Uterus (tissue), 2 donors: ENCODE data around the gene MEIOB.

Experiments used
- POLR2A ChIP-seq, 2 donors: fragments of 450-650 bp; IDR thresholded peaks; one replicate each; pipeline ENCODE4 v1.6.1; 2016; ENCODE audit warnings: antibody characterized with exemption in 2 of 2, mild to moderate bottlenecking in 1 of 2, moderate library complexity in 1 of 2
- TF ChIP-seq, protein P1 (sequence below), 4 experiments: fragments of 200-600 bp in 2 of 4; fragments of 450-650 bp in 2 of 4; sonication (generic) in 2 of 4; IDR thresholded peaks; one replicate each; pipeline ENCODE4 v1.5.1; 2016 to 2019; ENCODE audit warnings: antibody characterized with exemption in 4 of 4, mild to moderate bottlenecking in 2 of 4, moderate library complexity in 1 of 4

DNA sequence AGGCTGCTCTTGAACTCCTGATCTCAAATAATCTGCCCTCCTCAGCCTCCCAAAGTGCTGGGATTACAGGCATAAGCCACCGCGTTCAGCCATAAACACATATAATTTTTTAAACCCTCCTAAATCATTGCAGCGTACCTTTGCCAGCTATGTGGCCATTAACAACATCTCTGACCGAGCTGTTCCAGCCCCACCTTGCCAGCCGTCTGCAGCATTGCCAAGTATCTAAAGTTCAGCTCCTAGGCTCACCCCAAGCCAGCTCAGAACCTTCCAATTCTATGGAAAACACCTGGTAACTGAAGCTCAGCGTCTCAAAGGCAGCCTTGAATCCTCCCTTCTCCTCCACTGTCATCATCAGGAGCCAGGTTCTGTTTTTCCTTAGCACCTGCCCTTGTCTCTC, 5.1 kb upstream of the MEIOB start:
- no peak for TF ChIP-seq POLR2A (IDR thresholded peaks at IDR 0.05)
- TF ChIP-seq, protein P1, sequence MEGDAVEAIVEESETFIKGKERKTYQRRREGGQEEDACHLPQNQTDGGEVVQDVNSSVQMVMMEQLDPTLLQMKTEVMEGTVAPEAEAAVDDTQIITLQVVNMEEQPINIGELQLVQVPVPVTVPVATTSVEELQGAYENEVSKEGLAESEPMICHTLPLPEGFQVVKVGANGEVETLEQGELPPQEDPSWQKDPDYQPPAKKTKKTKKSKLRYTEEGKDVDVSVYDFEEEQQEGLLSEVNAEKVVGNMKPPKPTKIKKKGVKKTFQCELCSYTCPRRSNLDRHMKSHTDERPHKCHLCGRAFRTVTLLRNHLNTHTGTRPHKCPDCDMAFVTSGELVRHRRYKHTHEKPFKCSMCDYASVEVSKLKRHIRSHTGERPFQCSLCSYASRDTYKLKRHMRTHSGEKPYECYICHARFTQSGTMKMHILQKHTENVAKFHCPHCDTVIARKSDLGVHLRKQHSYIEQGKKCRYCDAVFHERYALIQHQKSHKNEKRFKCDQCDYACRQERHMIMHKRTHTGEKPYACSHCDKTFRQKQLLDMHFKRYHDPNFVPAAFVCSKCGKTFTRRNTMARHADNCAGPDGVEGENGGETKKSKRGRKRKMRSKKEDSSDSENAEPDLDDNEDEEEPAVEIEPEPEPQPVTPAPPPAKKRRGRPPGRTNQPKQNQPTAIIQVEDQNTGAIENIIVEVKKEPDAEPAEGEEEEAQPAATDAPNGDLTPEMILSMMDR (IDR thresholded peaks at IDR 0.05) = no peak
